ENCODE measurements around the gene METRN.

METRN gene

GRCh38 chr16:743794-744500 lies 29.0 kb downstream of the METRN start:
- no peak for DNase-seq (ENCODE audit: extremely low spot score)

GRCh38 chr16:745739-746138 lies 30.8 kb downstream of the METRN start:
- DNase-seq (ENCODE audit: extremely low spot score) = peak; percentile 70
- CTCF ChIA-PET = interaction anchor here (0.9 kb wide), 1 partner anchor 26 kb away, joined by 3 read pairs; no protein-coding TSS in a partner anchor
- TF ChIP-seq ARNT (IDR thresholded peaks at IDR 0.05) (no peak), FOXM1 (IDR thresholded peaks at IDR 0.05; ENCODE audit: borderline replicate concordance) (no peak), L3MBTL2 (conservative IDR thresholded peaks at IDR 0.05) (no peak), ZNF384 (IDR thresholded peaks at IDR 0.05) (no peak), NFRKB (IDR thresholded peaks at IDR 0.05) (no peak), HDGF (IDR thresholded peaks at IDR 0.05; ENCODE audit: borderline replicate concordance) (no peak), ELF4 (IDR thresholded peaks at IDR 0.05) (no peak), BHLHE40 (IDR thresholded peaks at IDR 0.05; ENCODE audit: borderline replicate concordance) (no peak), SUZ12 (IDR thresholded peaks at IDR 0.05) (no peak), LEF1 (IDR thresholded peaks at IDR 0.05; ENCODE audit: borderline replicate concordance) (no peak), FOXK2 (IDR thresholded peaks at IDR 0.05) (no peak), CTBP1 (IDR thresholded peaks at IDR 0.05; ENCODE audit: borderline replicate concordance) (no peak), FOXA1 (IDR thresholded peaks at IDR 0.05) (no peak)
- POLR2A ChIA-PET = interaction anchor here (0.9 to 1.4 kb wide), 3 partner anchors 25 to 40 kb away, joined by 3 to 5 read pairs (median 4); partner anchors contain the start of gene ANTKMT

More at GRCh38 chr16:743794-744500, 29.0 kb downstream of the METRN start:
- POLR2A ChIA-PET = interaction anchor here (0.8 to 1.4 kb wide), 4 partner anchors 16 to 31 kb away, joined by 3 to 7 read pairs (median 4); partner anchors contain the start of gene ANTKMT
- CTCF ChIA-PET = interaction anchor here (1.1 kb wide), 1 partner anchor 8 kb away, joined by 3 read pairs; no protein-coding TSS in a partner anchor
- no peak for TF ChIP-seq ELF4 (IDR thresholded peaks at IDR 0.05)
- no peak for TF ChIP-seq SP1 (IDR thresholded peaks at IDR 0.05)
- no peak for TF ChIP-seq FOXK2 (IDR thresholded peaks at IDR 0.05)

- no peak for DNase-seq (ENCODE audit: extremely low spot score)
- CTCF ChIA-PET = no interaction called here
- TF ChIP-seq HDGF (IDR thresholded peaks at IDR 0.05; ENCODE audit: borderline replicate concordance) (no peak), FOXK2 (IDR thresholded peaks at IDR 0.05) (no peak), SUZ12 (IDR thresholded peaks at IDR 0.05) (no peak), PKNOX1 (IDR thresholded peaks at IDR 0.05) (no peak), TARDBP (IDR thresholded peaks at IDR 0.05) (no peak), SP1 (IDR thresholded peaks at IDR 0.05) (no peak), CTBP1 (IDR thresholded peaks at IDR 0.05; ENCODE audit: borderline replicate concordance) (no peak), FOXA1 (IDR thresholded peaks at IDR 0.05) (no peak), ARNT (IDR thresholded peaks at IDR 0.05) (no peak), LEF1 (IDR thresholded peaks at IDR 0.05; ENCODE audit: borderline replicate concordance) (no peak), ELF4 (IDR thresholded peaks at IDR 0.05) (no peak), L3MBTL2 (conservative IDR thresholded peaks at IDR 0.05) (no peak), BHLHE40 (IDR thresholded peaks at IDR 0.05; ENCODE audit: borderline replicate concordance) (no peak), NFRKB (IDR thresholded peaks at IDR 0.05) (no peak), FOXM1 (IDR thresholded peaks at IDR 0.05; ENCODE audit: borderline replicate concordance) (no peak), ZNF384 (IDR thresholded peaks at IDR 0.05) (no peak)
- POLR2A ChIA-PET = interaction anchor here (0.6 kb wide), 1 partner anchor 39 kb away, joined by 3 read pairs; no protein-coding TSS in a partner anchor
Observed at GRCh38 chr16:746637-747036, 31.7 kb downstream of the METRN start.

GRCh38 chr16:747978-748746 lies 33.2 kb downstream of the METRN start:
- ChIA-PET CTCF (no interaction called here), POLR2A (interaction anchor here (0.8 kb wide), 1 partner anchor 27 kb away, joined by 5 read pairs; no protein-coding TSS in a partner anchor)
- TF ChIP-seq SP1 (IDR thresholded peaks at IDR 0.05) (no peak), SUZ12 (IDR thresholded peaks at IDR 0.05) (no peak), TARDBP (IDR thresholded peaks at IDR 0.05) (no peak), PKNOX1 (IDR thresholded peaks at IDR 0.05) (no peak), LEF1 (IDR thresholded peaks at IDR 0.05; ENCODE audit: borderline replicate concordance) (no peak), L3MBTL2 (conservative IDR thresholded peaks at IDR 0.05) (no peak), ELF4 (IDR thresholded peaks at IDR 0.05) (no peak), FOXK2 (IDR thresholded peaks at IDR 0.05) (no peak), FOXA1 (IDR thresholded peaks at IDR 0.05) (no peak), CTBP1 (IDR thresholded peaks at IDR 0.05; ENCODE audit: borderline replicate concordance) (no peak), ARNT (IDR thresholded peaks at IDR 0.05) (no peak), BHLHE40 (IDR thresholded peaks at IDR 0.05; ENCODE audit: borderline replicate concordance) (no peak), ZNF384 (IDR thresholded peaks at IDR 0.05) (no peak), FOXM1 (IDR thresholded peaks at IDR 0.05; ENCODE audit: borderline replicate concordance) (no peak), NFRKB (IDR thresholded peaks at IDR 0.05) (no peak), HDGF (IDR thresholded peaks at IDR 0.05; ENCODE audit: borderline replicate concordance) (no peak)
- no peak for DNase-seq (ENCODE audit: extremely low spot score)

- CTCF ChIA-PET = interaction anchor here (0.6 kb wide), 1 partner anchor 29 kb away, joined by 3 read pairs; no protein-coding TSS in a partner anchor
- TF ChIP-seq ZNF384 (IDR thresholded peaks at IDR 0.05) = no peak
- no peak for DNase-seq (ENCODE audit: extremely low spot score)
- POLR2A ChIA-PET = interaction anchor here (0.8 to 2.0 kb wide), 2 partner anchors 11 to 27 kb away, joined by 5 read pairs; partner anchors contain the start of gene MSLN
Observed at GRCh38 chr16:749010-749409, 34.1 kb downstream of the METRN start.

GRCh38 chr16:750485-750884 lies 35.6 kb downstream of the METRN start:
- TF ChIP-seq FOXM1 (IDR thresholded peaks at IDR 0.05; ENCODE audit: borderline replicate concordance) (no peak), ARNT (IDR thresholded peaks at IDR 0.05) (no peak), FOXA1 (IDR thresholded peaks at IDR 0.05) (no peak), PKNOX1 (IDR thresholded peaks at IDR 0.05) (no peak), BHLHE40 (IDR thresholded peaks at IDR 0.05; ENCODE audit: borderline replicate concordance) (no peak), TARDBP (IDR thresholded peaks at IDR 0.05) (no peak), CTBP1 (IDR thresholded peaks at IDR 0.05; ENCODE audit: borderline replicate concordance) (no peak), NFRKB (IDR thresholded peaks at IDR 0.05) (no peak), ZNF384 (IDR thresholded peaks at IDR 0.05) (no peak), L3MBTL2 (conservative IDR thresholded peaks at IDR 0.05) (no peak), SP1 (IDR thresholded peaks at IDR 0.05) (no peak), HDGF (IDR thresholded peaks at IDR 0.05; ENCODE audit: borderline replicate concordance) (no peak), LEF1 (IDR thresholded peaks at IDR 0.05; ENCODE audit: borderline replicate concordance) (no peak), ELF4 (IDR thresholded peaks at IDR 0.05) (no peak), SUZ12 (IDR thresholded peaks at IDR 0.05) (no peak), FOXK2 (IDR thresholded peaks at IDR 0.05) (no peak)
- no peak for DNase-seq (ENCODE audit: extremely low spot score)
- CTCF ChIA-PET = no interaction called here
- POLR2A ChIA-PET = interaction anchor here (1.5 to 2.0 kb wide), 2 partner anchors 9 kb away, joined by 4 to 5 read pairs; partner anchors contain the start of genes CIAO3 and MSLN

Measured in HEK293T (cell line).